ENCODE measurements around the gene NLN. TPM values are rescaled to one million over a fixed set of nuclear protein-coding genes. Genes with fewer than 3 reads are reported as not detected.
"Not testable (repeated sequence)": the region's sequence is repeated elsewhere in the genome, so short reads cannot be mapped to it uniquely, and the experiment has no call there.

NLN gene
- polyA plus RNA-seq, 10 donors: 14.2 to 26.6 (median 17.7) TPM

DNA sequence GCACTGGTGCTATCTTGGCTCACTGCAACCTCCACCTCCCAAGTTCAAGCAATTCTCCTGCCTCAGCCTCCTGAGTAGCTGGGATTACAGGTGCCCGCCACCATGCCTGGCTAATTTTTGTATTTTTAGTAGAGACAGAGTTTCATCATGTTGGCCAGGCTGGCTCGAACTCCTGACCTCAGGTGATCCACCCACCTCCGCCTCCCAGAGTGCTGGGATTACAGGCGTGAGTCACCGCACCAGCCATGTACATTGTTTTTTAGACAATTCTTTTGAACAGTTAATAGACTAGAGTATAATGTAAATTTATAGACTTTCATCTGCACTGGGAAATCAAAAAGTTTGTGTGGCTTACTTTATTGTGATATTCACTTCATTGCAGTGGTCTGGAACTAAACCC lies 85.5 kb downstream of the NLN start:
- not testable (repeated sequence) for DNase-seq

DNA sequence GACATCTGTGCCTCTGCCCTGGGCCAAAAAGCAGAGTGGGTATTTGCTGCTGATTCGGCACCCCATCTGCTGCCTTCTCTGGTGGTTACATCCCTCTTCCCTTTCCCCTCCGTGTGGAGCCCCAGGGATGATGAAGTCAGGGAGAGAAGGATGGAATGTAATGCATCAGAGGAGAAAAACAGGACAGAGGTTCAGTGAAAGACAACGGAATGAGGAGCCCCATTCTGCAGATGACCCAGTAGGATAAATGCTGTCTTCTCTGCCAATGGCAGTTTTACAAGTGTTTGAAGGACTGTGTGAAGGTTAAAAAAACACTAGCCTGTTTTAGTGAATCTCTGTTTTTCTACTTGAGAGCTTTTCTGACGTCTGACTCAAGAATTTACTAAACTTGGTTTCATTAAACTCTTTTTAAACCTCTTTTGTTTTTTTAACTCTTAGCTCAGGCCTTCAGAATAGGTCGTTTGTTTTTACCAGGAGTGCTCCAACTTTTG lies 86.3 kb downstream of the NLN start:
- DNase-seq: peak in 2 of 3 donors; percentile 13 to 46

- DNase-seq: no peak
These were observed 86.8 kb downstream of the NLN start for GRCh38 chr5:65808818-65809217.

- DNase-seq: peak in 2 of 3 donors; percentile 68 to 76
These were observed 88.0 kb downstream of the NLN start for GRCh38 chr5:65809817-65810531.

DNA sequence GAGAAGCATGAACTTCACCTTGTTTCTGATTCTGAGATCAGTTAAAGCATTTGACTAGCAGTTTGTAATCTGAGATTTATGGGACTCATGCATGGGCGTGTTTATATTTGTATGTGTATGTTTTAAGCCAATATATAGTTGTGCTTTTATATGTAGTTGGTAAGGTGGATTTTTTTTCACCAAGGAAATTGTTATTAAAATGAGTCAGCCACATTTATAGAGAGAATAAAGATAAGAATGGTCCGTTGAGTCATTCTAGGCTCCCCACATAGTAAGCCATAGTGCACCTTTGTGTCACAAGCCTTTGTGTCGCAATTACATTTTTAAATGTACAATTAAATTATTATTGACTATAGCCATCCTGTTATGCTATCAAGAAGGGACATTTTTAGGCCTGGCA lies 89.0 kb downstream of the NLN start:
- no peak for DNase-seq

DNA sequence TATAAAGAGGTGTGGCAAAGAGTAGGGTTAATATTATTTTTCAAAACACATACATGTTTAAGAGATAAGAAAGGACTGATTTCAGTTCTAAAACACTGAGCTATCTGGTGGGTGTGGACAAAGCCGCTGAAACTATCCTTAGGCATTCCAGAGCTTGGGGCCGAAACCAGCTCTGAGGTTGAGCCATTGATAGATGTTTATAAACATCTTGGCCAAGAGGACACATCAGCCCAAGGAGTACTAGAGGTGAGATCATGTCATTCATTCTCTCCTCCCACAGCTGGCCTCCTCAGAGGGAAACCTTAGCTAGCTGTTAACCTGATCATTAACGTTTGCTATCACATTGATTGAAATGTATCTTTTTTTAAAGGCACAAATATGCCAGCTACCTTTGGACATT lies 89.9 kb downstream of the NLN start:
- no peak for DNase-seq

DNA sequence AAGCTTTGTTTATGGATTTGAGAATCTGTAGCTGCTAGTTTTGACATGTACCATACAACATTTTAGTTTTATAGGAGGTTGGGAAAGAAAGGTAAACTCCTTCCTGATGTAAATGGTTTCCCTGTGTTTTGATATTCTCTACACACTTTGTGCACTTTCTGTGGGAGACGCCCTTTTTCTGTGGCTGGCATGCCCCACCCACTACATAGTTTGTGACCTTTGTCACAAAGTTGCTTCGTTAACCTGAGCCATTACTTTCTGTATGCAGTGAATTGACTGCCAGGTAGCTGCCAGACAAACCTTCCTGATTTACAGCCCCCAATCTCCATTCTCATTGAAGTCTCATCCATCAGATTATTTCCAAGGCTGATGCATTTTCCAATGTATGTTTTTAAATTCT lies 90.6 kb downstream of the NLN start:
- no peak for DNase-seq

GRCh38 chr5:65813174-65813573 lies 91.2 kb downstream of the NLN start:
- DNase-seq: no peak

DNA sequence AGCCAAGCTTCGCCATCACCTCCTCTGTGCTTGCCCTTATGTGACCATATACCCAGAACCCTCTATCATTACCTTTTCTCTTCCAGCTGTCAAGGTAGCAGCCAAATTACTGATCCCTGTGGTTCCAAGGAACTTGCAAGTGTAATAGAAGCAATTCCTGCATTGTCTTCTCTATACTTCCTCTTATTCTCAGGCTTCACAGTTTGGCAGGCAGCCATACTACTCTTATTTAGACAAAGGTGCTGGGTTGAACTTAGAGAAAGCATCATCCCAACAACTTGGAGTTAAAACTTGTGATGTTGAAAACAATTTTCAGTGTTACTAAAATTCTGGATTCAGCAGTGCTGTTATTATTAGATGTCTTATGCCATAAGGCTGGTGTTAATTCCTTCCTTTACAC lies 93.2 kb downstream of the NLN start:
- DNase-seq: no peak

DNA sequence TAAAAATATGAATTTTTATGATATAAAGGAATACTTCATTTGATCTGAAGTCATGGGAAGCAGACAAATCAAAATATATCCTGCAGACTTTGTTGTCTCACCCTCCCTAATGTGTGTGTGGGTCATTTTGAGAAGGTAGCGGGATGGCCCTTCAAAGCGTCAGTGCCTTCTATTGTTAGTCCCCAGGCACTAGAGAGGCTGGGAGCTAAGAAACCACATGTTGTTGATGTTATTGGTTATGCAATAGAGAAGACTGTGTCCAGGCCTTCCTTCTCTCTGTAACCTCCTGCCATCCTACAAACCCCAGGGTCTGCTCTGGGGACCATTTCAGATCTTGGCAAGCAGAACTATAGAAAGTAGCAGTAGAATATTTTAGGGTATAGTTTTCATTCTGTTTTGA lies 94.7 kb downstream of the NLN start:
- no peak for DNase-seq

- DNase-seq: no peak
These were observed 95.9 kb downstream of the NLN start for GRCh38 chr5:65817931-65818330.

- no peak for DNase-seq
These were observed 96.6 kb downstream of the NLN start for GRCh38 chr5:65818592-65818991.

- DNase-seq: no peak
These were observed 97.4 kb downstream of the NLN start for GRCh38 chr5:65819215-65819904.

DNA sequence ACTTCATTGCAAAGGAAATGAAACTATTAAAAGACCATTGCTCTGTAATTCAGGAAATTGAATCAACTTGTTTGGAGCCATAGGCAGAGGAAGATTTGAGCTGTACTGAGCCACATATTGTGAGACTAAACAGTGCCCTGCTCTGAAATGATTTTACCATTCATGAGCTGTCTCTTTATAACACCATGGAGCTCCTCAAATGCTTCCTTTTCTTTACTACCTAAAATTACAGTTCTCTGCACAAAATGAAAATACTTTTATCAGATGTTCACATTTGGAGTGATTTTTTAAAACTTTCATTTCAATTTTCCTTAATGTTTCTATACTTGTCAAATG lies 97.9 kb downstream of the NLN start:
- DNase-seq: peak in 1 of 3 donors; percentile 32

GRCh38 chr5:65820373-65820772 lies 98.4 kb downstream of the NLN start:
- DNase-seq: no peak

DNA sequence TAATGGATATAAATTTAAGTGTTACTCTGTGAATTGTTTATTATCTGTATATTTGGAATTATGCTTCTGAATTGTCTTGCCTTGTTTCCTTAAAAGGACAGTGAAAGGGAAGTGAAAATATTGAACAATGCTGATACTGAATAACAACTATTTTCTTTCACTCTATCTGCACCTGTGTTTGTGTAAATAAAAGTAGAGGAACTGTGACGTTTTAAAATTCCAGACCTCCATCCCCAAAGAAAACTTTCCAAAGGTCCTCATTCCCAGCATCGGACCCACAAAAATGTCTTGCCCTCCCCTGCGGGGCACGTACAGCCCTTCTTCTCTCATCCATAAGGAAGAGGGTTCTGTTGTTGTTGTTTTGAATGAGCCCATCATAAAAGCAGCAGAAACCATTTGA lies 100.0 kb downstream of the NLN start:
- no peak for DNase-seq

DNA sequence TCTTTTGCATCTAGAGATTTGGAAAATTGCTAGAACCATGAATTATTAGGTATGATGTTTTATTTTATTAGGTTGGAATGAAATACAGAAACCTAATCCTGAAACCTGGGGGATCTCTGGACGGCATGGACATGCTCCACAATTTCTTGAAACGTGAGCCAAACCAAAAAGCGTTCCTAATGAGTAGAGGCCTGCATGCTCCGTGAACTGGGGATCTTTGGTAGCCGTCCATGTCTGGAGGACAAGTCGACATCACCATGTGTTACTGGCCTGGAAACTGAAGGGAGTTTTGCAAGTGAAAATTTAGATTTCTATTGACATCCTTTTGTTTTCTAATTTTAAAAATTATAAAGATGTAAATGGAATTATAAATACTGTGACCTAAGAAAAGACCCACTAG lies 100.7 kb downstream of the NLN start:
- peak in 2 of 3 donors; percentile 14 to 31 for DNase-seq

GRCh38 chr5:65823204-65823603 lies 101.2 kb downstream of the NLN start:
- no peak for DNase-seq

GRCh38 chr5:65823845-65824445 lies 101.9 kb downstream of the NLN start:
- no peak for DNase-seq

GRCh38 chr5:65825408-65826328 lies 103.7 kb downstream of the NLN start:
- DNase-seq: no peak

- peak; percentile 32 to 65 (median 54) for DNase-seq
These were observed 106.3 kb downstream of the NLN start for GRCh38 chr5:65828022-65828896.

Data from muscle of back (tissue), 11 donors.